ENCODE measurements around the gene HIPK3.

The HIPK3 gene

GRCh38 chr11:33284818-33285217 lies 27.6 kb downstream of the HIPK3 start (continued):
- TF ChIP-seq ZBTB48 (tag by site-specific recombination; IDR thresholded peaks at IDR 0.05) (no peak), ZNF221 (tag by site-specific recombination; IDR thresholded peaks at IDR 0.05; ENCODE audit: borderline replicate concordance) (no peak), ZNF521 (tag by site-specific recombination; IDR thresholded peaks at IDR 0.05) (no peak), HOXC10 (CRISPR knock-in tag; IDR thresholded peaks at IDR 0.05) (no peak), KLF8 (tag by site-specific recombination; IDR thresholded peaks at IDR 0.05) (no peak), ZNF324 (tag by site-specific recombination; IDR thresholded peaks at IDR 0.05) (no peak)

GRCh38 chr11:33290319-33290718 lies 33.1 kb downstream of the HIPK3 start:
- POLR2A ChIA-PET = no interaction called here
- H3K4me1 ChIP-seq (ENCODE audit: control insufficient read depth, insufficient read depth, low read length) = no peaks in the 10 kb centered on the region; the same call in 1 of the 2 replicates
- CTCF ChIA-PET = interaction anchor here (0.5 to 1.3 kb wide), 3 partner anchors 21 to 706 kb away, joined by 3 to 5 read pairs (median 4); no protein-coding TSS in a partner anchor
- no peak overlapping the region for H3K27ac ChIP-seq (ENCODE audit: extremely low read depth, low read depth, low read length)
- peaks cover 0 to 10% of the 10 kb centered on the region in 2 experiments; a peak in 1 of 3 replicates for H3K36me3 ChIP-seq (ENCODE audit: control insufficient read depth in 2 of 2, insufficient read depth in 1 of 2, low read length in 2 of 2)
- H3K9me3 ChIP-seq (ENCODE audit: control insufficient read depth, insufficient read depth, low read depth, low read length) = no peaks in the 10 kb centered on the region
- no peak for TF ChIP-seq ZNF433 (tag by site-specific recombination; IDR thresholded peaks at IDR 0.05; ENCODE audit: low read depth)
- no peak for TF ChIP-seq ZSCAN16 (tag by site-specific recombination; IDR thresholded peaks at IDR 0.05)
- TF ChIP-seq, protein P1, sequence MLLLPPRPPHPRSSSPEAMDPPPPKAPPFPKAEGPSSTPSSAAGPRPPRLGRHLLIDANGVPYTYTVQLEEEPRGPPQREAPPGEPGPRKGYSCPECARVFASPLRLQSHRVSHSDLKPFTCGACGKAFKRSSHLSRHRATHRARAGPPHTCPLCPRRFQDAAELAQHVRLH (tag by site-specific recombination; IDR thresholded peaks at IDR 0.05) = no peak
- no peak for TF ChIP-seq ZNF571 (tag by site-specific recombination; IDR thresholded peaks at IDR 0.05)
- no peak for TF ChIP-seq CTCF (tag by site-specific recombination; IDR thresholded peaks at IDR 0.05)
- H3K4me3 ChIP-seq (ENCODE audit: low read depth, low read length) = no peak overlapping the region

DNA sequence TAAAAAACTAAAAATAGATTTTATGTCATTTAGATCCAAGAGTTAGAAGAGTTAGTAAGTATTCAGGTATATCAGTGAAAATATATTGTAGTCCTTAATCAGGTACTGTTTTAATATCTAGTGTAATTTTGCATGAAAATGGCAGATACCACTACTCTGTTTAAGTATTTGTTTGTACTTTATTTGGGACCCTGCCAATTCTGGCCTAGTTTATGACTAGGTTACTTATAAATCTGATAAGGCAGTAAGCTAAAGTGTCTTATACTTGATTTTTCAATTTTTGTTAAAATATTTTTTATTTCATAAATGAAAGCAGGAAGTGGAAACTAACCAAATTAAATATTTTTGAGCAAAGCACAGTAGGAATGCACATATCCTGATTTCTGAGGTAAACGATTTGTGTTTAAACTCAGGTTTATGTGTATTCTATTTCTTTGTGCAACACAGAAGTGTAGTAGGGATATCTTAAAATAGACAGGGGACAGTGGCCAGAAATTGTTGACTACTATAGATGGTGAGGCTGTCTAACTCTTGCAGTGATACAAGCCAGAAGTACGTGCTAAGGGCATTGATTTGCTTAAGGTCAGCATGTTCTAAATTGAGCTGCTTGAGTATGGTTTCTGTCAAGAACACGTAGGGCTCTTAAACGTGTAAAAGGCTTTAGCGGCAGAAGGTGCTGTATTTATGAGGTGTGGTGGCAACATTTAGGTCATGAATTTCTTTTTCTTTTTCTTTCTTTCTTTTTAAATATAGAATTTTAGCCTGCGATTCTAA lies 34.0 kb downstream of the HIPK3 start:
- no peaks in the 10 kb centered on the region; the same call in 1 of the 2 replicates for H3K4me1 ChIP-seq (ENCODE audit: control insufficient read depth, insufficient read depth, low read length)
- H3K36me3 ChIP-seq (ENCODE audit: control insufficient read depth in 2 of 2, insufficient read depth in 1 of 2, low read length in 2 of 2) = peaks cover 0 to 10% of the 10 kb centered on the region in 2 experiments; a peak in 1 of 3 replicates
- ChIA-PET CTCF (interaction anchor here (1.3 kb wide), 1 partner anchor 22 kb away, joined by 3 read pairs; no protein-coding TSS in a partner anchor), POLR2A (interaction anchor here (0.6 kb wide), 1 partner anchor 26 kb away, joined by 3 read pairs; no protein-coding TSS in a partner anchor)
- TF ChIP-seq PRDM6 (tag by site-specific recombination; IDR thresholded peaks at IDR 0.05) (peak; percentile 19; the same call in 1 of the 2 replicates), MEIS1 (CRISPR knock-in tag; IDR thresholded peaks at IDR 0.05; ENCODE audit: borderline replicate concordance) (no peak)
- no peak overlapping the region for H3K27ac ChIP-seq (ENCODE audit: extremely low read depth, low read depth, low read length)
- no peak overlapping the region for H3K4me3 ChIP-seq (ENCODE audit: low read depth, low read length)
- H3K9me3 ChIP-seq (ENCODE audit: control insufficient read depth, insufficient read depth, low read depth, low read length) = no peaks in the 10 kb centered on the region

GRCh38 chr11:33292311-33292710 lies 35.1 kb downstream of the HIPK3 start:
- H3K36me3 ChIP-seq (ENCODE audit: control insufficient read depth in 2 of 2, insufficient read depth in 1 of 2, low read length in 2 of 2) = peaks cover 0 to under 1% of the 10 kb centered on the region in 2 experiments; a peak in 1 of 3 replicates
- no peaks in the 10 kb centered on the region; the same call in 1 of the 2 replicates for H3K4me1 ChIP-seq (ENCODE audit: control insufficient read depth, insufficient read depth, low read length)
- H3K4me3 ChIP-seq (ENCODE audit: low read depth, low read length) = no peak overlapping the region
- H3K27ac ChIP-seq (ENCODE audit: extremely low read depth, low read depth, low read length) = no peak overlapping the region
- no peaks in the 10 kb centered on the region for H3K9me3 ChIP-seq (ENCODE audit: control insufficient read depth, insufficient read depth, low read depth, low read length)
- ChIA-PET CTCF (interaction anchor here (0.7 kb wide), 2 partner anchors 8 to 218 kb away, joined by 3 to 4 read pairs; no protein-coding TSS in a partner anchor), POLR2A (interaction anchor here (0.5 kb wide), 1 partner anchor 253 kb away, joined by 3 read pairs; the partner anchor contains the start of gene TCP11L1)
- TF ChIP-seq ZNF157 (tag by site-specific recombination; IDR thresholded peaks at IDR 0.05) (no peak), ZBTB17 (tag by site-specific recombination; IDR thresholded peaks at IDR 0.05) (no peak), ZNF645 (tag by site-specific recombination; IDR thresholded peaks at IDR 0.05) (no peak), ZNF707 (tag by site-specific recombination; IDR thresholded peaks at IDR 0.05) (no peak), GFI1B (tag by site-specific recombination; IDR thresholded peaks at IDR 0.05) (no peak), SP2 (tag by site-specific recombination; IDR thresholded peaks at IDR 0.05) (no peak), ZSCAN30 (tag by site-specific recombination; IDR thresholded peaks at IDR 0.05) (no peak), BCL11A (tag by site-specific recombination; IDR thresholded peaks at IDR 0.05; ENCODE audit: low read depth) (no peak)
